ENCODE measurements around the gene BPIFA3. TPM values are rescaled to one million over a fixed set of nuclear protein-coding genes. Genes with fewer than 3 reads are reported as not detected.

BPIFA3 gene
- total and polyA plus RNA-seq, 2 of the 8 experiments (the other 6 are each of a cell fraction or from before 2014, with no cell fraction given): not detected

DNA sequence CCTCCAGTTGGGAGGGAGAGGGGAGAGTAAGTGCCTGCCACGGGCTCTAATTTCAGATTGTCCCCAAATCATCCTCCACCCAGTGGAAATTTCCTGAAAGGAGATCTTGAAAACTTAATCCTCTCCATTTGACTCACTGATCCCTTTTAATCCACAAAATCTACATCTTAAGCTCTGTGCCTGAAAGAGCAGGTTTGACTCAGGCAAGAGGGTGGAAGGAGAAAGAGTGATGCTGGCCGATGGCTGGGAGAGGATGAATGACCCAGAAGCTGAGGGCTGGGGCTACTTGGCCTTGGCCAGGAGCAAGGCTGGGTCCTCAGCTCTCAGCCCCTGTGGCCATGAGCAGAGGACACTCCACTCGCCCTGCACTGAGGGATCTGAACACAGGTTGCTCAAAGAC is 41.1 kb upstream of the BPIFA3 start:
- Histone ChIP-seq H3K27me3 (replicated peaks in 1 of 4; ENCODE audit: control insufficient read depth in 3 of 4, extremely low read depth in 1 of 4, insufficient read depth in 3 of 4, low read length in 3 of 4) (no peaks in the 10 kb centered on the region), H3K9ac (replicated peaks in 1 of 4; ENCODE audit: extremely low read depth in 1 of 4, low read depth in 3 of 4, low read length in 3 of 4) (no peak overlapping the region), H3K14ac (ENCODE audit: insufficient read length) (no peak overlapping the region), H3K18ac (ENCODE audit: extremely low read depth, low read length) (no peak overlapping the region), H4K20me1 (replicated peaks in 1 of 2; ENCODE audit: control insufficient read depth in 1 of 2, insufficient read depth in 2 of 2, low read length in 2 of 2) (no peaks in the 10 kb centered on the region), H3K23me2 (ENCODE audit: low read depth, low read length) (no peaks in the 10 kb centered on the region), H3K9me3 (ENCODE audit: insufficient read depth in 2 of 2, low read depth in 1 of 2, low read length in 1 of 2) (no peaks in the 10 kb centered on the region), H3K27ac (ENCODE audit: low read depth, low read length) (no peak overlapping the region), H4K5ac (ENCODE audit: insufficient read length, low read depth, low read length) (no peak overlapping the region), H2BK5ac (ENCODE audit: low read depth, low read length) (no peak overlapping the region), H3K79me2 (ENCODE audit: control insufficient read depth in 1 of 2, insufficient read depth in 2 of 2, low read length in 2 of 2) (no peaks in the 10 kb centered on the region), H2AK5ac (ENCODE audit: low read depth, low read length) (no peak overlapping the region), H3K56ac (replicated peaks; ENCODE audit: insufficient read length, low read depth, low read length) (no peak overlapping the region), H2BK12ac (ENCODE audit: low read depth, low read length) (no peak overlapping the region), H4K91ac (replicated peaks; ENCODE audit: insufficient read length, low read length) (no peak overlapping the region), H3K4me3 (ENCODE audit: extremely low read depth in 1 of 4, insufficient read depth in 2 of 4, low read depth in 3 of 4, low read length in 4 of 4) (no peak overlapping the region), H2BK120ac (replicated peaks; ENCODE audit: low read depth, low read length) (no peak overlapping the region), H3K4ac (replicated peaks; ENCODE audit: insufficient read length, low read depth, low read length) (no peak overlapping the region), H3K4me2 (ENCODE audit: insufficient read depth in 1 of 2, low read depth in 2 of 2, low read length in 2 of 2) (no peak overlapping the region), H2BK15ac (ENCODE audit: low read length) (no peak overlapping the region), H3K23ac (ENCODE audit: insufficient read length) (no peak overlapping the region), H2AFZ (ENCODE audit: low read length) (no peak overlapping the region), H2BK20ac (ENCODE audit: low read length) (no peak overlapping the region), H3K4me1 (replicated peaks in 1 of 4; ENCODE audit: control insufficient read depth in 3 of 4, insufficient read depth in 4 of 4, low read length in 3 of 4) (peaks cover 0 to 3% (median 2%) of the 10 kb centered on the region in 4 experiments; a peak in 3 of 7 replicates), H3K79me1 (ENCODE audit: low read depth, low read length) (no peaks in the 10 kb centered on the region), H3K36me3 (ENCODE audit: control insufficient read depth in 2 of 4, insufficient read depth in 4 of 4, low read length in 3 of 4) (no peaks in the 10 kb centered on the region), H4K8ac (ENCODE audit: extremely low read depth, insufficient read depth, low read length) (no peak overlapping the region)
- DNase-seq (ENCODE audit: low read depth in 1 of 2, low spot score in 2 of 2) (no peak), FAIRE-seq (no peak)
- CTCF ChIA-PET (ENCODE audit: partially characterized antibody): interaction anchor here (1.1 to 1.3 kb wide), 2 partner anchors 73 to 79 kb away, joined by 3 to 5 read pairs; no protein-coding TSS in a partner anchor
- WGBS, 2 experiments (ENCODE audit: extremely low coverage in 1 of 2, insufficient coverage in 1 of 2, insufficient read length in 1 of 2, insufficient replicate concordance in 2 of 2, low coverage in 1 of 2, low lambda C conversion rate in 2 of 2, missing lambda C conversion rate in 1 of 2): 84% methylated on average over 3 of the region's 3 CpGs; no CpG with 5 or more reads in 1 of the 2 experiments
- POLR2A ChIA-PET (ENCODE audit: partially characterized antibody): no interaction called here
- TF ChIP-seq ATF2 (IDR thresholded peaks at IDR 0.05; ENCODE audit: low read length) (no peak), MAFK (IDR thresholded peaks at IDR 0.05; ENCODE audit: low read depth, low read length) (no peak), HDAC2 (IDR thresholded peaks at IDR 0.05; ENCODE audit: borderline replicate concordance in 1 of 2, low read depth in 2 of 2, low read length in 2 of 2) (no peak), SRF (IDR thresholded peaks at IDR 0.05; ENCODE audit: low read depth, low read length) (no peak), POLR2AphosphoS5 (IDR thresholded peaks at IDR 0.05; ENCODE audit: low read depth, low read length) (no peak), EP300 (IDR thresholded peaks at IDR 0.05; ENCODE audit: borderline replicate concordance in 1 of 2, low read depth in 2 of 2, low read length in 2 of 2) (no peak), JUN (IDR thresholded peaks at IDR 0.05; ENCODE audit: low read depth, low read length) (no peak), RXRA (IDR thresholded peaks at IDR 0.05; ENCODE audit: insufficient read depth, low read depth, low read length) (no peak), CREB1 (IDR thresholded peaks at IDR 0.05) (no peak), SP1 (IDR thresholded peaks at IDR 0.05; ENCODE audit: low read depth, low read length) (no peak), SIX5 (IDR thresholded peaks at IDR 0.05; ENCODE audit: low read depth, low read length) (no peak), RAD21 (IDR thresholded peaks at IDR 0.05 in 1 of 2, conservative IDR thresholded peaks at IDR 0.05 in 1 of 2; ENCODE audit: low read depth in 2 of 2, low read length in 2 of 2) (no peak), SP2 (IDR thresholded peaks at IDR 0.05; ENCODE audit: low read length) (no peak)

Data from H1 (cell line).